ENCODE data around the gene PRPF6. TPM values are rescaled to one million over a fixed set of nuclear protein-coding genes. Genes with fewer than 3 reads are reported as not detected.

Gene PRPF6
- total and polyA plus RNA-seq, 2 donors (not counting 1 experiment from before 2014, with no cell fraction given) = 31.7 to 82.9 TPM

GRCh38 chr20:64069614-64070243 lies 88.8 kb downstream of the PRPF6 start:
- H2AFZ ChIP-seq (ENCODE audit: insufficient read depth, low read depth, low read length, poor library complexity, severe bottlenecking) = no peak overlapping the region
- no peaks in the 10 kb centered on the region for H3K9me3 ChIP-seq (ENCODE audit: control extremely low read depth in 1 of 3, control insufficient read depth in 2 of 3, insufficient read depth in 1 of 3, low read length in 2 of 3)
- Mint-ChIP-seq H3K27me3 (no peaks in the 10 kb centered on the region), H3K9me3 (ENCODE audit: insufficient read depth) (no peaks in the 10 kb centered on the region), H3K27ac (no peak overlapping the region), H3K4me1 (peaks cover 62% of the 10 kb centered on the region), H3K4me3 (no peak overlapping the region)
- no peak overlapping the region for H3K4me3 ChIP-seq (ENCODE audit: control extremely low read depth in 1 of 5, extremely low read depth in 1 of 5, insufficient read depth in 1 of 5, low read depth in 2 of 5, low read length in 4 of 5)
- CTCF ChIA-PET = interaction anchor here (0.7 to 2.3 kb wide), 11 partner anchors 8 to 51 kb away, joined by 3 to 10 read pairs (median 8); partner anchors contain the start of genes LKAAEAR1 and RGS19
- ATAC-seq (ENCODE audit: low read depth) = no peak
- H3K36me3 ChIP-seq (replicated peaks in 1 of 2; ENCODE audit: control extremely low read depth in 1 of 2, control insufficient read depth in 1 of 2, extremely low read depth in 1 of 2, insufficient read depth in 2 of 2, low read length in 1 of 2) = peaks cover 0 to 32% of the 10 kb centered on the region in 2 experiments
- POLR2A ChIA-PET = interaction anchor here (1.0 to 2.5 kb wide), 2 partner anchors 9 to 89 kb away, joined by 3 to 19 read pairs; partner anchors contain the start of genes OPRL1, PRPF6 and RGS19
- intact Hi-C loops (cut with micrococcal nuclease) = no loop called here
- H3K79me2 ChIP-seq (ENCODE audit: control insufficient read depth, insufficient read depth, low read length) = peaks cover 22% of the 10 kb centered on the region
- no peak overlapping the region for H3K4me2 ChIP-seq (replicated peaks; ENCODE audit: low read depth, low read length, poor library complexity, severe bottlenecking)
- no peak for DNase-seq
- TF ChIP-seq EZH2 (IDR thresholded peaks at IDR 0.05; ENCODE audit: borderline replicate concordance, insufficient read depth, low read depth, low read length, poor library complexity, severe bottlenecking) (no peak), CTCF (IDR thresholded peaks at IDR 0.05) (peak; percentile 73)
- peaks cover 44 to 83% of the 10 kb centered on the region in 2 donors for H3K4me1 ChIP-seq (ENCODE audit: control insufficient read depth in 2 of 2, insufficient read depth in 2 of 2, low read length in 2 of 2)
- H3K9ac ChIP-seq (ENCODE audit: low read length) = no peak overlapping the region
- H3K27me3 ChIP-seq (replicated peaks in 1 of 4; ENCODE audit: control extremely low read depth in 1 of 4, control insufficient read depth in 3 of 4, insufficient read depth in 4 of 4, low read length in 3 of 4) = no peaks in the 10 kb centered on the region
- H3K27ac ChIP-seq (ENCODE audit: low read length in 2 of 2) = no peak overlapping the region
- WGBS (ENCODE audit: insufficient coverage) = 60% methylated on average over 13 of the region's 14 CpGs
- peaks cover 48% of the 10 kb centered on the region for H4K20me1 ChIP-seq (ENCODE audit: control insufficient read depth, insufficient read depth, low read length, poor library complexity, severe bottlenecking)
